Osteocyte (in vitro differentiated cells): Measurements from ENCODE around the gene NAALADL2. TPM values are rescaled to one million over a fixed set of nuclear protein-coding genes. Genes with fewer than 3 reads are reported as not detected.

Experiments used
- DNase-seq: peaks from one replicate; pipeline ENCODE4 v3.0.0; 2021; ENCODE audit warnings: mixed read lengths; ENCODE audit not compliant: unreplicated experiment; ENCODE audit errors: extremely low spot score
- H3K27ac Mint-ChIP-seq: one replicate; pipeline ENCODE4 v1.8.0; 2021; ENCODE audit warnings: mild to moderate bottlenecking, mixed read lengths; ENCODE audit not compliant: unreplicated experiment
- H3K27me3 Mint-ChIP-seq: one replicate; pipeline ENCODE4 v1.8.0; 2021; ENCODE audit warnings: mixed read lengths; ENCODE audit not compliant: unreplicated experiment
- H3K36me3 Mint-ChIP-seq: one replicate; pipeline ENCODE4 v1.8.0; 2021; ENCODE audit warnings: mixed read lengths; ENCODE audit not compliant: unreplicated experiment
- H3K4me1 Mint-ChIP-seq: one replicate; pipeline ENCODE4 v1.8.0; 2021; ENCODE audit warnings: mixed read lengths; ENCODE audit not compliant: unreplicated experiment
- H3K4me3 Mint-ChIP-seq: one replicate; pipeline ENCODE4 v1.8.0; 2021; ENCODE audit warnings: mild to moderate bottlenecking, moderate library complexity, mixed read lengths; ENCODE audit not compliant: unreplicated experiment
- H3K9me3 Mint-ChIP-seq: one replicate; pipeline ENCODE4 v1.8.0; 2021; ENCODE audit warnings: mixed read lengths; ENCODE audit not compliant: unreplicated experiment
- CTCF ChIP-seq: fragments of 200-600 bp; sonication (generic); IDR thresholded peaks from 2 replicates; pipeline ENCODE4 v1.5.0; 2021; ENCODE audit warnings: antibody characterized with exemption, mild to moderate bottlenecking, moderate library complexity
- total RNA-seq: library from RNA; stranded (reverse); gene quantifications from 2 replicates; pipeline ENCODE4 v1.2.1, GENCODE V29; 2021

The NAALADL2 gene
- total RNA-seq, 1 donor from 2014 or later, result 16.1 TPM

GRCh38 chr3:175211466-175211865 is 352.3 kb downstream of the NAALADL2 start:
- peaks cover 15% of the 10 kb centered on the region for H3K4me1 Mint-ChIP-seq
- H3K9me3 Mint-ChIP-seq, result no peaks in the 10 kb centered on the region
- H3K4me3 Mint-ChIP-seq, result no peak overlapping the region
- TF ChIP-seq CTCF, result no peak
- H3K27me3 Mint-ChIP-seq, result no peaks in the 10 kb centered on the region
- no peak for DNase-seq
- no peaks in the 10 kb centered on the region for H3K36me3 Mint-ChIP-seq
- H3K27ac Mint-ChIP-seq, result no peak overlapping the region

- H3K9me3 Mint-ChIP-seq, result no peaks in the 10 kb centered on the region
These were observed 353.8 kb downstream of the NAALADL2 start for GRCh38 chr3:175212896-175213295.

GRCh38 chr3:175214216-175214615 is 355.1 kb downstream of the NAALADL2 start:
- Mint-ChIP-seq H3K27me3 (no peaks in the 10 kb centered on the region), H3K27ac (no peak overlapping the region), H3K9me3 (no peaks in the 10 kb centered on the region), H3K4me3 (no peak overlapping the region), H3K36me3 (no peaks in the 10 kb centered on the region), H3K4me1 (no peaks in the 10 kb centered on the region)
- no peak for DNase-seq
- TF ChIP-seq CTCF, result no peak

More at GRCh38 chr3:175212896-175213295, 353.8 kb downstream of the NAALADL2 start:
- no peak for TF ChIP-seq CTCF
- peaks cover 5% of the 10 kb centered on the region for H3K4me1 Mint-ChIP-seq
- H3K27ac Mint-ChIP-seq, result no peak overlapping the region
- DNase-seq, result no peak
- no peaks in the 10 kb centered on the region for H3K36me3 Mint-ChIP-seq
- no peaks in the 10 kb centered on the region for H3K27me3 Mint-ChIP-seq
- no peak overlapping the region for H3K4me3 Mint-ChIP-seq

GRCh38 chr3:175215833-175216232 is 356.7 kb downstream of the NAALADL2 start:
- H3K9me3 Mint-ChIP-seq, result no peaks in the 10 kb centered on the region
- no peak overlapping the region for H3K27ac Mint-ChIP-seq
- H3K4me1 Mint-ChIP-seq, result no peaks in the 10 kb centered on the region
- no peak overlapping the region for H3K4me3 Mint-ChIP-seq
- TF ChIP-seq CTCF, result no peak
- no peaks in the 10 kb centered on the region for H3K36me3 Mint-ChIP-seq
- no peaks in the 10 kb centered on the region for H3K27me3 Mint-ChIP-seq
- DNase-seq, result no peak

- no peak overlapping the region for H3K27ac Mint-ChIP-seq
- no peaks in the 10 kb centered on the region for H3K27me3 Mint-ChIP-seq
- no peaks in the 10 kb centered on the region for H3K36me3 Mint-ChIP-seq
These were observed 363.2 kb downstream of the NAALADL2 start for GRCh38 chr3:175222356-175222755.

More at GRCh38 chr3:175222356-175222755, 363.2 kb downstream of the NAALADL2 start:
- DNase-seq, result no peak
- Mint-ChIP-seq H3K4me3 (no peak overlapping the region), H3K4me1 (no peaks in the 10 kb centered on the region), H3K9me3 (peaks cover 3% of the 10 kb centered on the region)
- TF ChIP-seq CTCF, result no peak
